ENCODE data around the gene POU6F2. TPM values are rescaled to one million over a fixed set of nuclear protein-coding genes. Genes with fewer than 3 reads are reported as not detected.
"Not testable (repeated sequence)": the region's sequence is repeated elsewhere in the genome, so short reads cannot be mapped to it uniquely, and the experiment has no call there.

Gene POU6F2
- total and polyA plus RNA-seq, 2 experiments from 2014 or later, result not detected

DNA sequence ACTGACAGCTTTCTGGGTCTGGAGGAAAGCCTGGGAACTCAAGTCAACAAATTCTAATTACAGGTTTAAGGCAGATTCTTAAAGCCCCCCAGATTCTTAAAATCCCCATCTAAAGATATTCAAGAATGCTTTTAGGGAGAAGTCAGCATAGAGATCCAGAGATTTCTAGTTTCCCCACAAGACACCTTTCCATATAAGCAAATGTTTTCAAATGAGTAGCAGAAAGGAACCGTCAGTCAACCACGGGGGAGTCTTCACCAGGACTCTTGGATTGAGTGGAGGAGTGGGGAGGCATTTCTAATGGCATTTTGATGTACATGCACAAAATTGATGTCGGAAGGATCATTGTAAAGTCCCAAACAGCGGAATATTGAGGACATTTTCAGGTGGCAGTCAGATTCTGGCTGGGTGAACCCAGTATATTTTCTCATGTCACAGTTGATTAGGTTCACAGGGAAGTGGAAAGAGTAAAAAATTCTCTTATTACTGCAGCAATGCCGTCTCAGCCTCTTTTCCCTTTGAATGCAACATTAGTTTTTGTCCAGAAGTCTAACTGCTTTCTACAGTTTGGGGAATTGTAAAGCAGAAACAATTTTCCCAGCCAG, 396.8 kb downstream of the POU6F2 start:
- in situ Hi-C loops (cut with MboI), result no loop called here
- H3K27ac ChIP-seq, result no peak overlapping the region
- H2AFZ ChIP-seq, result no peak overlapping the region
- no peaks in the 10 kb centered on the region for H3F3A ChIP-seq (ENCODE audit: insufficient read depth)
- no peak for DNase-seq
- WGBS, 2 experiments (ENCODE audit: low coverage in 1 of 2, low lambda C conversion rate in 2 of 2, missing lambda C conversion rate in 2 of 2), result 44 to 50% methylated on average over 5 of the region's 5 CpGs
- H3K36me3 ChIP-seq (ENCODE audit: low read depth), result no peaks in the 10 kb centered on the region
- no peaks in the 10 kb centered on the region for H3K4me1 ChIP-seq (ENCODE audit: insufficient read depth)
- no peak overlapping the region for H3K4me2 ChIP-seq (ENCODE audit: unreplicated experiment)
- H3K4me3 ChIP-seq, result no peak overlapping the region
- no peak overlapping the region for H3K9ac ChIP-seq
- H3K79me2 ChIP-seq (ENCODE audit: insufficient read depth), result no peaks in the 10 kb centered on the region
- no peaks in the 10 kb centered on the region for H3K9me2 ChIP-seq (ENCODE audit: insufficient read depth)
- 0 out of 2 replicates have a peak, but pooled peaks cover 3% of the 10 kb centered on the region for H3K27me3 ChIP-seq (replicated peaks; ENCODE audit: insufficient read depth)
- no peaks in the 10 kb centered on the region for H4K20me1 ChIP-seq (ENCODE audit: insufficient read depth)
- no peaks in the 10 kb centered on the region for H3K9me3 ChIP-seq (ENCODE audit: low read depth)
- TF ChIP-seq EZH2 (IDR thresholded peaks at IDR 0.05; ENCODE audit: insufficient read depth, poor library complexity, severe bottlenecking) (no peak), EZH2phosphoT487 (IDR thresholded peaks at IDR 0.05; ENCODE audit: insufficient read depth, low read depth) (no peak)

DNA sequence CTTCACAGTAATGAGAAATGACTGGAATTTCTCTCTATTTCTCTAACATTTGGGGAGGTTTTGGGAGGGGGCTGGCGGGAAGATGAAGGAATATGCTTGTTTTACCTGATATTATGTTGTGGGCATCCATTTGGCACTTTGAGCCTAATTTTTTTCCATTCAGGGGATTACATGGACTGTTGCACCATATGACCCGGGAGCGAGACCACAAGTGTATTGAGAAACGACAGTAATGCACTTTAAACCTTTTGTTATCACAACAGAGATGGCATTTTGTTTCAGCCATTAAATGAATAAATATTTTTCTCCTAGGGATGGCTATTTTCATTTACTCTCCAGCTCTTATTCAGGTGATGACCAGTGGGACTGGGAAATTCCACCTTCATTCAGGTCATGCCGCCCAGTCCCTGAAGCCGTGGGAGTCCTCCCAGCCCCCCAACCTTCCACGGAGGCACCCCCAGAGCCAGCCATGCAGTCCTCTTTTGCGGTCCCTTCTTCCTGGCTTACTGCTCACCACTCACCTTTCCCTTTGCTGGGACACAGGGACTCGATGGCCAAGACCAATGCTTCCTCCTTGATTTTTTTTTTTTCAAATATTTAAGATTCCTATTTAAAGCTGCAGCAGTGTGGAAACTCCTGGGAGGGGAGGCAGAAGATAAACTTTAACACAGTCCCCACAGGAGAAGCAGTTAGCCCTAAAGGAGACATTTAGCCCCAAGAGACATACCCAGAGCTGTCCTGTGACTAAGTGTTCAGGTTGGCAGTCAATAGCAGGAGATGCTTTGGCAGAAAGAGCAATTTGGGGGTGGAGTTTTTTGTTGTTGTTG, 397.6 kb downstream of the POU6F2 start:
- Histone ChIP-seq H3K4me2 (ENCODE audit: unreplicated experiment) (no peak overlapping the region), H3K9me3 (ENCODE audit: low read depth) (no peaks in the 10 kb centered on the region), H3K4me3 (no peak overlapping the region), H3K79me2 (ENCODE audit: insufficient read depth) (no peaks in the 10 kb centered on the region), H3K36me3 (ENCODE audit: low read depth) (no peaks in the 10 kb centered on the region), H3F3A (ENCODE audit: insufficient read depth) (no peaks in the 10 kb centered on the region), H2AFZ (no peak overlapping the region), H3K4me1 (ENCODE audit: insufficient read depth) (no peaks in the 10 kb centered on the region), H4K20me1 (ENCODE audit: insufficient read depth) (no peaks in the 10 kb centered on the region), H3K9me2 (ENCODE audit: insufficient read depth) (no peaks in the 10 kb centered on the region), H3K9ac (no peak overlapping the region), H3K27ac (no peak overlapping the region), H3K27me3 (replicated peaks; ENCODE audit: insufficient read depth) (0 out of 2 replicates have a peak, but pooled peaks cover 3% of the 10 kb centered on the region)
- WGBS, 2 experiments (ENCODE audit: low coverage in 1 of 2, low lambda C conversion rate in 2 of 2, missing lambda C conversion rate in 2 of 2), result 42 to 44% methylated on average over 9 of the region's 9 CpGs
- TF ChIP-seq EZH2 (IDR thresholded peaks at IDR 0.05; ENCODE audit: insufficient read depth, poor library complexity, severe bottlenecking) (no peak), EZH2phosphoT487 (IDR thresholded peaks at IDR 0.05; ENCODE audit: insufficient read depth, low read depth) (no peak)
- in situ Hi-C loops (cut with MboI), result no loop called here
- no peak for DNase-seq

DNA sequence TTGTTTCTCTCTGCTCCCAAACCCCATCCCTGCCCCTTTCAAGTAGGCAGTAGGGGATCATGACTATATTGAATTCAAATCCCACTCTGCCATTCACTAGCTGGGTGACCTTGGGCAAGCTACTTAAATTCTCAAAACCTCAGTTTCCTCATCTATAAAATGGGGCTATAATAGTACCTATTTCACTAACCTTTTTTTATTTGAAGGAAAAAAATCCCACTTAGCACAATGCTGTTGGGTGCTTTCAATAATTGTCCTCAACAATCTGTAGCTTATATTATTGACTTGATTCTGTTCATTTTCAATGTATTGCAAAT, 398.1 kb downstream of the POU6F2 start:
- H3K4me3 ChIP-seq, result no peak overlapping the region
- H3K4me2 ChIP-seq (ENCODE audit: unreplicated experiment), result no peak overlapping the region
- H3K36me3 ChIP-seq (ENCODE audit: low read depth), result no peaks in the 10 kb centered on the region
- no peaks in the 10 kb centered on the region for H3K79me2 ChIP-seq (ENCODE audit: insufficient read depth)
- H3K4me1 ChIP-seq (ENCODE audit: insufficient read depth), result no peaks in the 10 kb centered on the region
- in situ Hi-C loops (cut with MboI), result no loop called here
- no peaks in the 10 kb centered on the region for H3F3A ChIP-seq (ENCODE audit: insufficient read depth)
- no peak for DNase-seq
- no peaks in the 10 kb centered on the region for H4K20me1 ChIP-seq (ENCODE audit: insufficient read depth)
- 0 out of 2 replicates have a peak, but pooled peaks cover 3% of the 10 kb centered on the region for H3K27me3 ChIP-seq (replicated peaks; ENCODE audit: insufficient read depth)
- H3K9me2 ChIP-seq (ENCODE audit: insufficient read depth), result no peaks in the 10 kb centered on the region
- H3K27ac ChIP-seq, result no peak overlapping the region
- no peak overlapping the region for H2AFZ ChIP-seq
- H3K9me3 ChIP-seq (ENCODE audit: low read depth), result no peaks in the 10 kb centered on the region
- TF ChIP-seq EZH2phosphoT487 (IDR thresholded peaks at IDR 0.05; ENCODE audit: insufficient read depth, low read depth), result no peak
- no peak for TF ChIP-seq EZH2 (IDR thresholded peaks at IDR 0.05; ENCODE audit: insufficient read depth, poor library complexity, severe bottlenecking)
- H3K9ac ChIP-seq, result no peak overlapping the region

DNA sequence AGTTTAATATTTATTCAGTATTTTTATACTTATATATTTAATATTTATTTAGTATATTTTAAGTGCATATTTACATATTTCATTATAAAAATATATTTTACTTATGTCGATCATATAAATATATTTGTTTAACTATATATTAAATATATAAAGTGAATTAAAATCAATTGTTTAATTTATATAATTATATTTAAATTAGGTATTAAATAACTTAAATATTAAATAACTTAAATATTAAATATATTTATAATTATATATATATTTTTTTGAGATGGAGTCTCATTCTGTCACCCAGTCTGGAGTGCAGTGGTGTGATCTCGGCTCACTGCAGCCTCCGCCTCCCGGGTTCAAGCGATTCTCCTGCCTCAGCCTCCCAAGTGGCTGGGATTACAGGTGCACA, 399.2 kb downstream of the POU6F2 start:
- H3K9me2 ChIP-seq (ENCODE audit: insufficient read depth); H2AFZ ChIP-seq; H4K20me1 ChIP-seq (ENCODE audit: insufficient read depth); H3K36me3 ChIP-seq (ENCODE audit: low read depth); H3F3A ChIP-seq (ENCODE audit: insufficient read depth); in situ Hi-C loops (cut with MboI); H3K27ac ChIP-seq; H3K4me3 ChIP-seq; H3K79me2 ChIP-seq (ENCODE audit: insufficient read depth); H3K27me3 ChIP-seq (replicated peaks; ENCODE audit: insufficient read depth); H3K9me3 ChIP-seq (ENCODE audit: low read depth); H3K4me2 ChIP-seq (ENCODE audit: unreplicated experiment); DNase-seq; H3K4me1 ChIP-seq (ENCODE audit: insufficient read depth); H3K9ac ChIP-seq: not testable (repeated sequence)
- WGBS, 2 experiments (ENCODE audit: low coverage in 1 of 2, low lambda C conversion rate in 2 of 2, missing lambda C conversion rate in 2 of 2), result 81 to 86% methylated on average over 5 of the region's 5 CpGs
